ENCODE measurements around the gene CDKAL1. TPM values are rescaled to one million over a fixed set of nuclear protein-coding genes. Genes with fewer than 3 reads are reported as not detected.
"Not testable (repeated sequence)": the region's sequence is repeated elsewhere in the genome, so short reads cannot be mapped to it uniquely, and the experiment has no call there.

CDKAL1 gene
- total and polyA plus RNA-seq, 4 donors = 2.0 to 12.9 (median 6.7) TPM

DNA sequence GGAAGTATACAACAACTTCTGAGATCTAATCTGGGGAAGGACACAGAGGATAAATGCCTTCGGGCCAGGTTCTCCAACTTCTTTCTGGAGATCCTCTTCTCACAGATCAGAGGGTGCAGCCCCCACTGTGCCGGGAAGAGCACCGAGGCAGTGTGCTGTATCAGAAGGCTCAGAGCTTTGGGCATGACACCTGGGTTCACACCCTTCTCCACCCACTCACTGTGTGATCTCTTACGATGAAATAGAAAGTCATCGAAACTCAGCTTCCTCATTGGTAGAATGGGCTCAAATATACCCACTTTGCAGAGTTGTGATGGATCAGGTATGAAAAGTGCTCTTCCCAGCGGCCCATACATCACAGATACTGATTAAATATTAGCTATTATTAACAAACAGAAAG lies 711.8 kb downstream of the CDKAL1 start:
- WGBS = 90% methylated on average over 6 of the region's 6 CpGs
- no peak for DNase-seq (ENCODE audit: low spot score)
- Histone ChIP-seq H3K9ac (ENCODE audit: low read depth in 1 of 2, low read length in 2 of 2) (no peak overlapping the region), H3K4me1 (ENCODE audit: control insufficient read depth in 4 of 4, insufficient read depth in 4 of 4, low read length in 3 of 4) (no peaks in the 10 kb centered on the region), H3K27ac (ENCODE audit: low read depth in 1 of 2, low read length in 2 of 2) (no peak overlapping the region), H3K9me3 (ENCODE audit: control insufficient read depth in 4 of 4, low read length in 3 of 4) (peaks cover 0 to 2% (median 0%) of the 10 kb centered on the region in 4 donors), H3K36me3 (ENCODE audit: control insufficient read depth in 4 of 4, insufficient read depth in 3 of 4, low read depth in 1 of 4, low read length in 3 of 4) (no peaks in the 10 kb centered on the region), H3K4me3 (ENCODE audit: low read depth in 1 of 3, low read length in 3 of 3) (no peak overlapping the region), H3K27me3 (ENCODE audit: control insufficient read depth in 4 of 4, insufficient read depth in 4 of 4, low read length in 3 of 4) (no peaks in the 10 kb centered on the region)
- TF ChIP-seq, protein P1, sequence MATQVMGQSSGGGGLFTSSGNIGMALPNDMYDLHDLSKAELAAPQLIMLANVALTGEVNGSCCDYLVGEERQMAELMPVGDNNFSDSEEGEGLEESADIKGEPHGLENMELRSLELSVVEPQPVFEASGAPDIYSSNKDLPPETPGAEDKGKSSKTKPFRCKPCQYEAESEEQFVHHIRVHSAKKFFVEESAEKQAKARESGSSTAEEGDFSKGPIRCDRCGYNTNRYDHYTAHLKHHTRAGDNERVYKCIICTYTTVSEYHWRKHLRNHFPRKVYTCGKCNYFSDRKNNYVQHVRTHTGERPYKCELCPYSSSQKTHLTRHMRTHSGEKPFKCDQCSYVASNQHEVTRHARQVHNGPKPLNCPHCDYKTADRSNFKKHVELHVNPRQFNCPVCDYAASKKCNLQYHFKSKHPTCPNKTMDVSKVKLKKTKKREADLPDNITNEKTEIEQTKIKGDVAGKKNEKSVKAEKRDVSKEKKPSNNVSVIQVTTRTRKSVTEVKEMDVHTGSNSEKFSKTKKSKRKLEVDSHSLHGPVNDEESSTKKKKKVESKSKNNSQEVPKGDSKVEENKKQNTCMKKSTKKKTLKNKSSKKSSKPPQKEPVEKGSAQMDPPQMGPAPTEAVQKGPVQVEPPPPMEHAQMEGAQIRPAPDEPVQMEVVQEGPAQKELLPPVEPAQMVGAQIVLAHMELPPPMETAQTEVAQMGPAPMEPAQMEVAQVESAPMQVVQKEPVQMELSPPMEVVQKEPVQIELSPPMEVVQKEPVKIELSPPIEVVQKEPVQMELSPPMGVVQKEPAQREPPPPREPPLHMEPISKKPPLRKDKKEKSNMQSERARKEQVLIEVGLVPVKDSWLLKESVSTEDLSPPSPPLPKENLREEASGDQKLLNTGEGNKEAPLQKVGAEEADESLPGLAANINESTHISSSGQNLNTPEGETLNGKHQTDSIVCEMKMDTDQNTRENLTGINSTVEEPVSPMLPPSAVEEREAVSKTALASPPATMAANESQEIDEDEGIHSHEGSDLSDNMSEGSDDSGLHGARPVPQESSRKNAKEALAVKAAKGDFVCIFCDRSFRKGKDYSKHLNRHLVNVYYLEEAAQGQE (IDR thresholded peaks at IDR 0.05) = no peak
- TF ChIP-seq ZBTB33 (IDR thresholded peaks at IDR 0.05) (no peak), FOXA2 (IDR thresholded peaks at IDR 0.05) (no peak), NR2F2 (IDR thresholded peaks at IDR 0.05) (no peak), RXRA (IDR thresholded peaks at IDR 0.05) (no peak), ATF3 (IDR thresholded peaks at IDR 0.05) (no peak), TAF1 (conservative IDR thresholded peaks at IDR 0.05) (no peak), HNF4G (IDR thresholded peaks at IDR 0.05) (no peak), HNF4A (conservative IDR thresholded peaks at IDR 0.05) (no peak), JUND (IDR thresholded peaks at IDR 0.05) (no peak), EGR1 (IDR thresholded peaks at IDR 0.05; ENCODE audit: low read depth in 2 of 2) (no peak), RAD21 (IDR thresholded peaks at IDR 0.05) (no peak), SP1 (IDR thresholded peaks at IDR 0.05) (no peak), YY1 (IDR thresholded peaks at IDR 0.05) (no peak), GABPA (IDR thresholded peaks at IDR 0.05 in 1 of 2, conservative IDR thresholded peaks at IDR 0.05 in 1 of 2) (no peak), FOXA1 (IDR thresholded peaks at IDR 0.05) (no peak)
- TF ChIP-seq, protein P2, sequence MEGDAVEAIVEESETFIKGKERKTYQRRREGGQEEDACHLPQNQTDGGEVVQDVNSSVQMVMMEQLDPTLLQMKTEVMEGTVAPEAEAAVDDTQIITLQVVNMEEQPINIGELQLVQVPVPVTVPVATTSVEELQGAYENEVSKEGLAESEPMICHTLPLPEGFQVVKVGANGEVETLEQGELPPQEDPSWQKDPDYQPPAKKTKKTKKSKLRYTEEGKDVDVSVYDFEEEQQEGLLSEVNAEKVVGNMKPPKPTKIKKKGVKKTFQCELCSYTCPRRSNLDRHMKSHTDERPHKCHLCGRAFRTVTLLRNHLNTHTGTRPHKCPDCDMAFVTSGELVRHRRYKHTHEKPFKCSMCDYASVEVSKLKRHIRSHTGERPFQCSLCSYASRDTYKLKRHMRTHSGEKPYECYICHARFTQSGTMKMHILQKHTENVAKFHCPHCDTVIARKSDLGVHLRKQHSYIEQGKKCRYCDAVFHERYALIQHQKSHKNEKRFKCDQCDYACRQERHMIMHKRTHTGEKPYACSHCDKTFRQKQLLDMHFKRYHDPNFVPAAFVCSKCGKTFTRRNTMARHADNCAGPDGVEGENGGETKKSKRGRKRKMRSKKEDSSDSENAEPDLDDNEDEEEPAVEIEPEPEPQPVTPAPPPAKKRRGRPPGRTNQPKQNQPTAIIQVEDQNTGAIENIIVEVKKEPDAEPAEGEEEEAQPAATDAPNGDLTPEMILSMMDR (IDR thresholded peaks at IDR 0.05; ENCODE audit: low read depth, low read length, missing input control) = no peak
- TF ChIP-seq, protein P3, sequence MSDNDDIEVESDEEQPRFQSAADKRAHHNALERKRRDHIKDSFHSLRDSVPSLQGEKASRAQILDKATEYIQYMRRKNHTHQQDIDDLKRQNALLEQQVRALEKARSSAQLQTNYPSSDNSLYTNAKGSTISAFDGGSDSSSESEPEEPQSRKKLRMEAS (IDR thresholded peaks at IDR 0.05) = no peak

DNA sequence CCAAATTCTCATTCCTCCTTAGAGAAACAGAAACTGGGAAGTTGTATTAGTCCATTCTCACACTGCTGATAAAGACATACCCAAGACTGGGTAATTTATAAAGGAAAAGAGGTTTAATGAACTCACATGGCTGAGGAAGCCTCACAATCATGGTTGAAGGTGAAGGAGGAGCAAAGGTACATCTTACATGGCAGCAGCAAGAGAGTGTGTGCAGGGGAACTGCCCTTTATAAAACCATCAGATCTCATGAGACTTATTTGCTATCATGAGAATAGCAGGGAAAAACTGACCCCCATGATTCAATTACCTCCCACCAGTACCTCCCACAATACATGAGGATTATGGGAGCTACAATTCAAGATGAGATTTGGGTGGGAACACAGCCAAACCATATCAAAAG lies 720.2 kb downstream of the CDKAL1 start:
- H3K4me1 ChIP-seq (ENCODE audit: control insufficient read depth in 4 of 4, insufficient read depth in 4 of 4, low read length in 3 of 4); H3K27me3 ChIP-seq (ENCODE audit: control insufficient read depth in 4 of 4, insufficient read depth in 4 of 4, low read length in 3 of 4); H3K4me3 ChIP-seq (ENCODE audit: low read depth in 1 of 3, low read length in 3 of 3); H3K9ac ChIP-seq (ENCODE audit: low read depth in 1 of 2, low read length in 2 of 2); H3K27ac ChIP-seq (ENCODE audit: low read depth in 1 of 2, low read length in 2 of 2); H3K36me3 ChIP-seq (ENCODE audit: control insufficient read depth in 4 of 4, insufficient read depth in 3 of 4, low read depth in 1 of 4, low read length in 3 of 4); DNase-seq (ENCODE audit: low spot score); H3K9me3 ChIP-seq (ENCODE audit: control insufficient read depth in 4 of 4, low read length in 3 of 4): not testable (repeated sequence)

All from liver (tissue), 9 donors.